K562 (cell line): ENCODE results near the gene HOTAIR. TPM values are rescaled to one million over a fixed set of nuclear protein-coding genes. Genes with fewer than 3 reads are reported as not detected.

Experiments used
- ATAC-seq: fragments of 200-7000 bp; cut with Tn5 transposase; 3 replicates; pipeline ENCODE4 v1.9.1; 2020; ENCODE audit warnings: moderate library complexity
- BruUV-seq: library from RNA; stranded (reverse); fragments of 400-500 nt; replicated peaks from 2 replicates; lab custom pipeline; 2021; lab: Mats Ljungman, UMichigan
- CTCF ChIA-PET: fragments of 300-600 bp; formaldehyde crosslinking; extraction: SDS; loops from one replicate; lab custom pipeline; 2021; ENCODE audit warnings: low intra/inter-chr PET ratio; lab: Yijun Ruan, JAX
- POLR2A ChIA-PET: fragments of 300-600, 350-650 bp; sonication (Branson Sonifier 250); formaldehyde crosslinking; extraction: SDS; loops from one replicate; lab custom pipeline; 2021; ENCODE audit warnings: antibody characterized with exemption, inconsistent platforms; lab: Yijun Ruan, JAX
- DNase-seq, 4 experiments: peaks; one replicate each; pipeline versions ENCODE4 v3.0.0 to v3.0.0-alpha.2; 2011 to 2018; ENCODE audit warnings: low spot score in 3 of 4, mixed read lengths in 3 of 4; ENCODE audit errors: extremely low read depth in 1 of 4
- FAIRE-seq: peaks from 2 replicates; lab custom pipeline; 2011; peaks lifted over from hg19 to GRCh38; lab: Jason Lieb, UNC
- H2AFZ ChIP-seq: 2 replicates; pipeline ENCODE4 v1.6.0; 2011; ENCODE audit warnings: low read depth, low read length, control low read depth, inconsistent platforms
- H3K27ac ChIP-seq: fragments of 200-600 bp; 3 replicates; pipeline ENCODE4 v1.8.0; 2011; ENCODE audit warnings: low read depth, mild to moderate bottlenecking, control low read depth, inconsistent platforms, low read length, moderate library complexity, mixed read lengths; ENCODE audit errors: extremely low read depth
- H3K27me3 ChIP-seq, 2 experiments: fragments of 300-600 bp in 1 of 2; 2 replicates in 1 of 2; 3 replicates in 1 of 2; pipeline versions ENCODE4 v1.6.0 to v1.8.0; 2011; ENCODE audit warnings: inconsistent platforms in 2 of 2, low read length in 2 of 2, mild to moderate bottlenecking in 1 of 2, mixed read lengths in 1 of 2, moderate library complexity in 1 of 2; ENCODE audit not compliant: control insufficient read depth in 2 of 2, insufficient read depth in 2 of 2
- H3K36me3 ChIP-seq: fragments of 300-600 bp; 3 replicates; pipeline ENCODE4 v1.8.0; 2011; ENCODE audit warnings: mild to moderate bottlenecking, low read length, inconsistent platforms; ENCODE audit not compliant: control insufficient read depth, insufficient read depth
- H3K4me1 ChIP-seq, 2 experiments: fragments of 200-600 bp in 1 of 2; replicated peaks in 1 of 2; 2 replicates in 1 of 2; 3 replicates in 1 of 2; pipeline versions ENCODE4 v1.5.1 to v1.8.0; 2011; ENCODE audit warnings: inconsistent platforms in 2 of 2, low read length in 2 of 2, mild to moderate bottlenecking in 1 of 2, mixed read lengths in 1 of 2, moderate library complexity in 1 of 2; ENCODE audit not compliant: control insufficient read depth in 2 of 2, insufficient read depth in 2 of 2
- H3K4me2 ChIP-seq: 2 replicates; pipeline ENCODE4 v1.6.1; 2011; ENCODE audit warnings: low read length, control low read depth, inconsistent platforms, mixed read lengths; ENCODE audit not compliant: insufficient read depth
- H3K4me3 ChIP-seq: fragments of 200-600 bp; sonication (generic), shearing (Covaris generic); 2 replicates; pipeline ENCODE4 v1.5.1; 2016; ENCODE audit warnings: control low read depth, inconsistent platforms
- H3K79me2 ChIP-seq: fragments of 200-600 bp; 3 replicates; pipeline ENCODE4 v1.8.0; 2011; ENCODE audit warnings: low read length, inconsistent platforms; ENCODE audit not compliant: control insufficient read depth, insufficient read depth
- H3K9ac ChIP-seq, 2 experiments: 2 replicates each; pipeline versions ENCODE4 v1.6.0 to v1.6.1; 2011; ENCODE audit warnings: low read depth in 2 of 2, low read length in 2 of 2, control low read depth in 1 of 2, inconsistent platforms in 1 of 2, mild to moderate bottlenecking in 1 of 2, mixed read lengths in 1 of 2; ENCODE audit not compliant: insufficient read depth in 1 of 2
- H3K9me1 ChIP-seq: one replicate; pipeline ENCODE4 v1.6.0; 2011; ENCODE audit warnings: inconsistent platforms, mild to moderate bottlenecking, low read length, moderate library complexity; ENCODE audit not compliant: control insufficient read depth, insufficient read depth
- H3K9me3 ChIP-seq: replicated peaks from 2 replicates; pipeline ENCODE4 v1.5.1; 2011; ENCODE audit warnings: low read depth, low read length, inconsistent platforms; ENCODE audit not compliant: control insufficient read depth, insufficient read depth
- H4K20me1 ChIP-seq: replicated peaks from 2 replicates; pipeline ENCODE4 v1.6.1; 2011; ENCODE audit warnings: low read length, inconsistent platforms, mixed read lengths; ENCODE audit not compliant: control insufficient read depth, insufficient read depth
- CBFB ChIP-seq: sonication (generic); formaldehyde crosslinking; IDR thresholded peaks from 2 replicates; pipeline ENCODE4 v1.4.0; 2020; ENCODE audit warnings: mild to moderate bottlenecking, missing genetic modification reagents
- CCAR2 ChIP-seq: fragments of 200-400 bp; formaldehyde crosslinking; IDR thresholded peaks from 2 replicates; pipeline ENCODE4 v1.6.1; 2017; ENCODE audit warnings: mild to moderate bottlenecking, low read depth, low read length
- NFYB ChIP-seq: IDR thresholded peaks from 2 replicates; pipeline ENCODE4 v1.6.1; 2011; ENCODE audit warnings: mild to moderate bottlenecking, moderate library complexity; ENCODE audit not compliant: insufficient read length; ENCODE audit errors: extremely low read depth
- NR2F6 ChIP-seq: fragments of 450-650 bp; formaldehyde crosslinking; IDR thresholded peaks from 2 replicates; pipeline ENCODE4 v1.4.0; 2020; ENCODE audit warnings: mild to moderate bottlenecking
- SMARCE1 ChIP-seq: fragments of 450-650 bp; IDR thresholded peaks from 2 replicates; pipeline ENCODE4 v1.7.1; 2016; ENCODE audit warnings: mild to moderate bottlenecking
- SRSF1 ChIP-seq: fragments of 200-400 bp; formaldehyde crosslinking; IDR thresholded peaks from 2 replicates; pipeline ENCODE4 v1.6.1; 2017; ENCODE audit warnings: mild to moderate bottlenecking, low read depth, low read length, moderate library complexity
- STAT5A ChIP-seq: IDR thresholded peaks from 2 replicates; pipeline ENCODE4 v1.6.1; 2012; ENCODE audit warnings: low read length, inconsistent platforms, borderline replicate concordance
- ZFP1 ChIP-seq: fragments of 450-650 bp; formaldehyde crosslinking; IDR thresholded peaks from 2 replicates; pipeline ENCODE4 v1.4.0; 2020; ENCODE audit warnings: mild to moderate bottlenecking, mixed read lengths
- ZFP30 ChIP-seq: fragments of 250-450 bp; sonication (Bioruptor Pico); IDR thresholded peaks from 2 replicates; pipeline ENCODE4 v1.8.0; 2022; ENCODE audit warnings: moderate library complexity, mild to moderate bottlenecking, inconsistent platforms, borderline replicate concordance
- ZNF174 ChIP-seq: fragments of 250-450 bp; sonication (Bioruptor Pico); IDR thresholded peaks from 2 replicates; pipeline ENCODE4 v1.4.0; 2020; ENCODE audit warnings: mild to moderate bottlenecking
- ZNF184 ChIP-seq: sonication (generic); formaldehyde crosslinking; IDR thresholded peaks from 2 replicates; pipeline ENCODE4 v1.5.0; 2020; ENCODE audit warnings: missing genetic modification reagents
- ZNF668 ChIP-seq: fragments of 250-450 bp; sonication (Bioruptor Pico); IDR thresholded peaks from 2 replicates; pipeline ENCODE4 v1.8.0; 2022; ENCODE audit warnings: mild to moderate bottlenecking, inconsistent platforms
- ZNF77 ChIP-seq: fragments of 250-450 bp; sonication (Bioruptor Pico); IDR thresholded peaks from 2 replicates; pipeline ENCODE4 v1.5.0; 2020
- WGBS: fragments of 100-300 bp; shearing (Covaris generic); methylation state at CpG from one replicate; pipeline ENCODE4 v1.1.6; 2016; ENCODE audit warnings: low coverage, mixed read lengths; ENCODE audit not compliant: insufficient coverage; ENCODE audit errors: missing lambda C conversion rate; 5-methylcytosine and 5-hydroxymethylcytosine counted together
- in situ Hi-C: fragments of 300-500 bp; cut with MboI; formaldehyde crosslinking; loops from 4 replicates; pipeline ENCODE4 v1.15.0; 2018; ENCODE audit warnings: inconsistent platforms, mixed read lengths
- intact Hi-C: fragments of 100-400 bp; cut with micrococcal nuclease; formaldehyde crosslinking; loops from 2 replicates; pipeline ENCODE4 v1.14.2; 2022
- polyA plus RNA-seq, 8 experiments: library from polyadenylated mRNA; depleted of rRNA in 4 of 8; stranded (reverse) in 5 of 8; unstranded in 3 of 8; fragments of >200 nt; fragmentation: Nextera tagmentation in 2 of 8; fragmentation: Illumina TruSeq in 1 of 8; extraction: Ambion mirVana in 2 of 8; extraction: Trizol in 1 of 8; gene quantifications; 2 replicates each; pipeline versions ENCODE4 v1.2.1 to v1.2.3, GENCODE V29; 2011 to 2014; ENCODE audit warnings: inconsistent platforms in 1 of 8, missing spikeins in 1 of 8
- total RNA-seq, 7 experiments: library from RNA; depleted of rRNA in 6 of 7; stranded (reverse); fragments of >200 nt in 6 of 7; fragmentation: Illumina TruSeq in 2 of 7; extraction: Trizol in 2 of 7; gene quantifications; 2 replicates each; pipeline versions ENCODE4 v1.2.1 to v1.2.3, GENCODE V29; 2011 to 2021; ENCODE audit warnings: low replicate concordance in 1 of 7
- TF ChIP-seq, protein P1 (sequence below): fragments of 450-650 bp; IDR thresholded peaks from 2 replicates; pipeline ENCODE4 v1.6.1; 2016; ENCODE audit warnings: low read depth, mild to moderate bottlenecking, moderate library complexity
- TF ChIP-seq, protein P2 (sequence below): fragments of 250-450 bp; sonication (Bioruptor Pico); IDR thresholded peaks from 2 replicates; pipeline ENCODE4 v1.8.0; 2022; ENCODE audit warnings: inconsistent platforms

HOTAIR gene
- total and polyA plus RNA-seq, 9 of the 15 experiments (the other 6 are each of a cell fraction or from before 2014, with no cell fraction given) = 0.04 TPM; not detected in 8

DNA sequence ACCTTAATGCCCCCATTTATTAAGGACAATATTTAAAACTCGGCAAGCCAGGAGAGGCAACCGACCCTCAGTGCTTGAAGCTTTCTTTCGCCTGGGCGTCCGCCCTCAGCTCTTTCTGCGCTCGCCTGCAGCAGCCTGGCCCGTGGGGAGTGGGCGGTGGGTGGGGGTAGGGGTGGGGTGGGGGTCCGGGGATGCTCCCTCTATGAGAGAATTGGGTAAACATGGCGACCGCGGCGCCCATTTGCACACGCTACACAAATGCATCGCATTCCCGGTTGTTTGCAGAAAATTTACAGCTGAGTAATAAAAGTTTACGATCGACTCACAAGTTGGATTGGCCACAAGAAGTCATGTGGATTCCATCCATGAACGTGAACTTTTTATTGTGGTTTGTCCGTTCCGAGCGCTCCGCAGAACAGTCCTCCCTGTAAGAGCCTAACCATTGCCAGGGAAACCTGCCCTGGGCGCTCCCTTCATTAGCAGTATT is 41.8 kb upstream of the HOTAIR start:
- H3K36me3 ChIP-seq = no peaks in the 10 kb centered on the region
- in situ Hi-C loops = no loop called here
- DNase-seq (no peak), ATAC-seq (no peak), FAIRE-seq (no peak)
- no peaks in the 10 kb centered on the region for H3K27me3 ChIP-seq
- no TSS peak for BruUV-seq
- WGBS = 65% methylated on average over 23 of the region's 25 CpGs
- no peak overlapping the region; a peak in 1 of 4 replicates for H3K9ac ChIP-seq
- H3K79me2 ChIP-seq = peaks cover 3% of the 10 kb centered on the region; the same call in 2 of the 3 replicates
- H3K9me3 ChIP-seq = no peaks in the 10 kb centered on the region
- ChIA-PET CTCF (no interaction called here), POLR2A (interaction anchor here (0.5 to 2.1 kb wide), 7 partner anchors 8 to 179 kb away, joined by 4 to 10 read pairs (median 5); partner anchors contain the start of gene HOXC8)
- no peaks in the 10 kb centered on the region for H3K9me1 ChIP-seq
- H3K4me1 ChIP-seq = peaks cover 10 to 41% of the 10 kb centered on the region in 2 experiments
- TF ChIP-seq CCAR2 (no peak), ZFP1 (no peak), NFYB (peak; percentile 11)
- intact Hi-C loops = loop anchor here (10.0 kb wide), 1 partner anchor 278 kb away; no protein-coding TSS in a partner anchor
- no peaks in the 10 kb centered on the region for H4K20me1 ChIP-seq
- H3K4me3 ChIP-seq = no peak overlapping the region
- no peak overlapping the region for H3K27ac ChIP-seq
- no peak overlapping the region for H2AFZ ChIP-seq
- no peak overlapping the region; the same call in 1 of the 2 replicates for H3K4me2 ChIP-seq

DNA sequence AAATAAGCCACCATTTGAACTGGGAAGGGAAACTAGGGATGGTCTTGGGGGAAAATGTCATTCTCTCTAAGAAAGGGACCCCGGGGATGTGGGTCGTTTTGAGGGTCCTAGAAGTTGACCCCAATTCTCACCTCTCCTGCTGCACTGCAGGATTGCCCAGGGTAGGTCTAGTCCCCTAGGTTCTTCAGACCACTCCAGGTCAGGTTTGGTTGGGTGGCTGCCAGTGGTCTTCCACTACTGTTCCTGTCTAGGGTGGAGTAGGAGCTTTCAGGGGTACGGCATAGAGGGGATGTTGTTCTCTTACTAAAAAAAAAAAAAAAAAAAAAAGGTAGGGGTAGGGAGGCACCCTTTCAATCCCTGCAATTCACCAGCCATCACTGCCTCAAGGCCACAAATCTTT is 41.3 kb upstream of the HOTAIR start:
- in situ Hi-C loops = no loop called here
- Histone ChIP-seq H2AFZ (no peak overlapping the region), H4K20me1 (no peaks in the 10 kb centered on the region), H3K27ac (no peak overlapping the region), H3K4me3 (no peak overlapping the region), H3K9ac (no peak overlapping the region), H3K4me2 (no peak overlapping the region), H3K9me1 (no peaks in the 10 kb centered on the region), H3K36me3 (no peaks in the 10 kb centered on the region), H3K9me3 (no peaks in the 10 kb centered on the region), H3K4me1 (peaks cover 12 to 36% of the 10 kb centered on the region in 2 experiments), H3K79me2 (peaks cover 3% of the 10 kb centered on the region; the same call in 2 of the 3 replicates), H3K27me3 (no peaks in the 10 kb centered on the region)
- ChIA-PET CTCF (no interaction called here), POLR2A (interaction anchor here (0.5 to 2.1 kb wide), 4 partner anchors 9 to 28 kb away, joined by 3 to 10 read pairs (median 4); no protein-coding TSS in a partner anchor)
- DNase-seq (no peak), FAIRE-seq (no peak), ATAC-seq (no peak)
- 83% methylated on average over 3 of the region's 3 CpGs for WGBS
- intact Hi-C loops = loop anchor here (10.0 kb wide), 1 partner anchor 279 kb away; no protein-coding TSS in a partner anchor
- BruUV-seq = no TSS peak
- TF ChIP-seq ZNF184 (CRISPR knock-in tag) = no peak
- TF ChIP-seq NR2F6 (CRISPR knock-in tag) = no peak
- TF ChIP-seq, protein P1, sequence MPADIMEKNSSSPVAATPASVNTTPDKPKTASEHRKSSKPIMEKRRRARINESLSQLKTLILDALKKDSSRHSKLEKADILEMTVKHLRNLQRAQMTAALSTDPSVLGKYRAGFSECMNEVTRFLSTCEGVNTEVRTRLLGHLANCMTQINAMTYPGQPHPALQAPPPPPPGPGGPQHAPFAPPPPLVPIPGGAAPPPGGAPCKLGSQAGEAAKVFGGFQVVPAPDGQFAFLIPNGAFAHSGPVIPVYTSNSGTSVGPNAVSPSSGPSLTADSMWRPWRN = no peak
- TF ChIP-seq ZNF668 (CRISPR knock-in tag) = no peak
- no peak for TF ChIP-seq ZFP30
- no peak for TF ChIP-seq ZNF77 (CRISPR knock-in tag)
- no peak for TF ChIP-seq CBFB (CRISPR knock-in tag)
- no peak for TF ChIP-seq SRSF1
- no peak for TF ChIP-seq ZNF174 (CRISPR knock-in tag)
- TF ChIP-seq, protein P2, sequence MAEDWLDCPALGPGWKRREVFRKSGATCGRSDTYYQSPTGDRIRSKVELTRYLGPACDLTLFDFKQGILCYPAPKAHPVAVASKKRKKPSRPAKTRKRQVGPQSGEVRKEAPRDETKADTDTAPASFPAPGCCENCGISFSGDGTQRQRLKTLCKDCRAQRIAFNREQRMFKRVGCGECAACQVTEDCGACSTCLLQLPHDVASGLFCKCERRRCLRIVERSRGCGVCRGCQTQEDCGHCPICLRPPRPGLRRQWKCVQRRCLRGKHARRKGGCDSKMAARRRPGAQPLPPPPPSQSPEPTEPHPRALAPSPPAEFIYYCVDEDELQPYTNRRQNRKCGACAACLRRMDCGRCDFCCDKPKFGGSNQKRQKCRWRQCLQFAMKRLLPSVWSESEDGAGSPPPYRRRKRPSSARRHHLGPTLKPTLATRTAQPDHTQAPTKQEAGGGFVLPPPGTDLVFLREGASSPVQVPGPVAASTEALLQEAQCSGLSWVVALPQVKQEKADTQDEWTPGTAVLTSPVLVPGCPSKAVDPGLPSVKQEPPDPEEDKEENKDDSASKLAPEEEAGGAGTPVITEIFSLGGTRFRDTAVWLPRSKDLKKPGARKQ (CRISPR knock-in tag) = no peak
- TF ChIP-seq SMARCE1 = no peak
- TF ChIP-seq STAT5A = no peak
